ENCODE measurements around the gene AUH.

AUH gene

DNA sequence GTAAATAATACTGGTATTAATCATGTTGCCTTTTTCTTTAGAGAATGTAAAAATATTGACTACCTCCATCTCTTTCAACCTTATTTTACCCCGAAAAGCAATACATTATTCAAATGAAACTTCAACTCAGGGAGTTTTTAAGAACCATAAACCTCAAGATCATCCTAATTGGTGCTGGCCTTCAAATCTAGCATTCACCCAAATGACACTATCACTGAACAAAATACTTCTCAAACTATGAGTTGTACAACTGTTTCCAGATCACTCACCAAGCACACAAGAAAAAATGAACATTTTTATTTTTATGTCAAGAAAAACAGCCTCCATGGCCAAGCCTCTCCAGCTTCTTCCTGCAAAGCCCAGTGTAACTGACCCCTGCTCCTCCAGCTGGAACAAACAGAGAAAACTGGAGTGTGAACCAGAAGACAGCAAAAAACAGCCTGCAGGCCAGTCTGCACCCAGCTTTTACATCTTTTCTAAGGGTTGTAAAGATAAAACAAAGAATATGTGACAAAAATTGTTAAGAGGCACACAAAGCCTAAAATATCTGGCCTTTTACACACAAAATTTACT, 21.2 kb downstream of the AUH start:
- no peak for DNase-seq (ENCODE audit: low read depth)
- no peak overlapping the region for H3K4me3 ChIP-seq (replicated peaks; ENCODE audit: low read depth, low read length)
- TF ChIP-seq, protein P1, sequence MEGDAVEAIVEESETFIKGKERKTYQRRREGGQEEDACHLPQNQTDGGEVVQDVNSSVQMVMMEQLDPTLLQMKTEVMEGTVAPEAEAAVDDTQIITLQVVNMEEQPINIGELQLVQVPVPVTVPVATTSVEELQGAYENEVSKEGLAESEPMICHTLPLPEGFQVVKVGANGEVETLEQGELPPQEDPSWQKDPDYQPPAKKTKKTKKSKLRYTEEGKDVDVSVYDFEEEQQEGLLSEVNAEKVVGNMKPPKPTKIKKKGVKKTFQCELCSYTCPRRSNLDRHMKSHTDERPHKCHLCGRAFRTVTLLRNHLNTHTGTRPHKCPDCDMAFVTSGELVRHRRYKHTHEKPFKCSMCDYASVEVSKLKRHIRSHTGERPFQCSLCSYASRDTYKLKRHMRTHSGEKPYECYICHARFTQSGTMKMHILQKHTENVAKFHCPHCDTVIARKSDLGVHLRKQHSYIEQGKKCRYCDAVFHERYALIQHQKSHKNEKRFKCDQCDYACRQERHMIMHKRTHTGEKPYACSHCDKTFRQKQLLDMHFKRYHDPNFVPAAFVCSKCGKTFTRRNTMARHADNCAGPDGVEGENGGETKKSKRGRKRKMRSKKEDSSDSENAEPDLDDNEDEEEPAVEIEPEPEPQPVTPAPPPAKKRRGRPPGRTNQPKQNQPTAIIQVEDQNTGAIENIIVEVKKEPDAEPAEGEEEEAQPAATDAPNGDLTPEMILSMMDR (IDR thresholded peaks at IDR 0.05; ENCODE audit: low read length, missing control alignments): no peak

- TF ChIP-seq, protein P1 (IDR thresholded peaks at IDR 0.05; ENCODE audit: low read length, missing control alignments): no peak
- no peak overlapping the region for H3K4me3 ChIP-seq (replicated peaks; ENCODE audit: low read depth, low read length)
- no peak for DNase-seq (ENCODE audit: low read depth)
These were observed 23.0 kb downstream of the AUH start for GRCh38 chr9:91338681-91339080.

DNA sequence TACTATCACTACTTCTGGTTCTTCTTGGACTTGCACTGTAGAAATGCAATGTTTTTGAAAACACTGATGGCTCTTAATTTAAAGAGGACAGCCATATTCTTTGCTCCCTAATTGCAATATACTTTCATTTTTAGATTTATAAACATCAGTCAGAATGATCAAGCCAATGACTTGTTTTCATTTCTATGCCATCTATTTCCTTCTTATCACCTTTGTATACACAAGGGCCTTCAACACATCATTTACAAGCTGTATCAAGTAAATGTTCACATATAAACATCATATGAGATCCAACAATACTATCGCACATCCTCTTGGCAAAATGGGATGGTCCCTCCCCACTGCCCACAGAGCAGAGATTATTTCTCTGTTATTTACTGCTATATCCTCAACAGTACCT, 24.9 kb downstream of the AUH start:
- no peak overlapping the region for H3K4me3 ChIP-seq (replicated peaks; ENCODE audit: low read depth, low read length)
- DNase-seq (ENCODE audit: low read depth): no peak
- TF ChIP-seq, protein P1 (IDR thresholded peaks at IDR 0.05; ENCODE audit: low read length, missing control alignments): no peak

- no peak for DNase-seq (ENCODE audit: low read depth)
- H3K4me3 ChIP-seq (replicated peaks; ENCODE audit: low read depth, low read length): no peak overlapping the region
- TF ChIP-seq, protein P1 (IDR thresholded peaks at IDR 0.05; ENCODE audit: low read length, missing control alignments): no peak
These were observed 27.7 kb downstream of the AUH start for GRCh38 chr9:91334053-91334452.

DNA sequence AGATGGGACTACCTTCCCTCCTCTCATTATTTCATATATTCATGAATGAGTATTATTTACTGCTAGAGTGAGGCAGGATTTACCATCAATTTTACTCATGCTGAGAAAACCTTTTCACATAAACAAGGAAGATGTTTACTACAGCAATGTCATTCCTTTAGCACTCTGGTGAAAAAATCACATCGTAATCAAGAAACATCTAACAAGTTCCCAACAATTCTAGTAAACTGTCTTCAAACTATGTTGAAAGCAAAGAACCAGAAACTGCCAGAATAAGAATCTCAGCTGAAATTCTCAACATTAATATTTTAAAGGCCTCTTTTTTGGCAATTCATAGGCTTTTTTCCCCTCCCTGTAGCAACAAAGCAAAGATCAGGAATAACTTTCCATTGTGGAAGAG, 28.2 kb downstream of the AUH start:
- no peak overlapping the region for H3K4me3 ChIP-seq (replicated peaks; ENCODE audit: low read depth, low read length)
- no peak for DNase-seq (ENCODE audit: low read depth)
- TF ChIP-seq, protein P1 (IDR thresholded peaks at IDR 0.05; ENCODE audit: low read length, missing control alignments): no peak

GRCh38 chr9:91332546-91333231, 29.0 kb downstream of the AUH start:
- DNase-seq (ENCODE audit: low read depth): no peak
- TF ChIP-seq, protein P1 (IDR thresholded peaks at IDR 0.05; ENCODE audit: low read length, missing control alignments): no peak
- H3K4me3 ChIP-seq (replicated peaks; ENCODE audit: low read depth, low read length): no peak overlapping the region

DNA sequence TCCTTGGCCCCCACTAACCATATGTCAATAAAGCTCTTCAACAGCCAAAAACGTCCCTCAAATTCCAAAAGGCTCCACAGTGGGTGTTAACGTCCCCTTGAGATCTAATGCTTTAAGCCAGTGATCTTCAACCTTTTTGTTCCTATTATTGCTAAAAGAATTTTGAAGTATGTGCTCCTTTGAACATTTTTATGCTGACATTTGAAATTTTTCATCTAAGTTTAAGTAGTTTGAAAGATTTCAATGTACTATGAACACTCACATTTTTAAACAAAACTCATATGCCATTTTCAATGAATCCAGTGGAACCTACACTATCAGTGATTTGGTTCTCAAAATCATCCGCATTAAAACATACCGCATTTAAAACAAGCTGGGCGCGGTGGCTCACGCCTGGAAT, 29.9 kb downstream of the AUH start:
- TF ChIP-seq, protein P1 (IDR thresholded peaks at IDR 0.05; ENCODE audit: low read length, missing control alignments): no peak
- H3K4me3 ChIP-seq (replicated peaks; ENCODE audit: low read depth, low read length): no peak overlapping the region
- DNase-seq (ENCODE audit: low read depth): no peak
